GM23338 (cell line): Measurements from ENCODE around the gene GALNT7. TPM values are rescaled to one million over a fixed set of nuclear protein-coding genes. Genes with fewer than 3 reads are reported as not detected.

Source experiments
- ATAC-seq: fragments of 200-7000 bp; cut with Tn5 transposase; 3 replicates; pipeline ENCODE4 v1.9.1; 2020
- DNase-seq: peaks from one replicate; pipeline ENCODE4 v3.0.0-alpha.2; 2015; ENCODE audit warnings: low spot score
- H2AFZ ChIP-seq: fragments of 200-600 bp; sonication (generic); 2 replicates; pipeline ENCODE4 v1.8.0; 2016; ENCODE audit warnings: antibody characterized with exemption, mild to moderate bottlenecking, moderate library complexity
- H3F3A ChIP-seq: fragments of 200-600 bp; sonication (generic); replicated peaks from 2 replicates; pipeline ENCODE4 v1.8.0; 2017; ENCODE audit warnings: antibody characterized with exemption, mixed run types, low read depth
- H3K27ac ChIP-seq: fragments of 200-600 bp; sonication (generic); 2 replicates; pipeline ENCODE4 v1.6.1; 2016; ENCODE audit warnings: low read depth
- H3K27me3 ChIP-seq: fragments of 200-600 bp; sonication (generic); 2 replicates; pipeline ENCODE4 v1.8.0; 2016; ENCODE audit warnings: mild to moderate bottlenecking, mixed run types, moderate library complexity; ENCODE audit not compliant: insufficient read depth
- H3K36me3 ChIP-seq: fragments of 200-600 bp; sonication (generic); 2 replicates; pipeline ENCODE4 v1.8.0; 2016; ENCODE audit warnings: mild to moderate bottlenecking; ENCODE audit not compliant: insufficient read depth
- H3K4me1 ChIP-seq: fragments of 200-600 bp; sonication (generic); 2 replicates; pipeline ENCODE4 v1.8.0; 2016; ENCODE audit warnings: mild to moderate bottlenecking, moderate library complexity; ENCODE audit not compliant: insufficient read depth
- H3K4me2 ChIP-seq: fragments of 200-600 bp; sonication (generic); 2 replicates; pipeline ENCODE4 v1.7.1; 2017; ENCODE audit warnings: mixed run types
- H3K4me3 ChIP-seq: fragments of 200-600 bp; sonication (generic); 2 replicates; pipeline ENCODE4 v1.6.1; 2016; ENCODE audit warnings: mixed run types
- H3K79me2 ChIP-seq: fragments of 200-600 bp; sonication (generic); replicated peaks from 2 replicates; pipeline ENCODE4 v1.8.0; 2017; ENCODE audit warnings: mild to moderate bottlenecking; ENCODE audit not compliant: insufficient read depth
- H3K9me2 ChIP-seq: fragments of 200-600 bp; sonication (generic); 2 replicates; pipeline ENCODE4 v1.8.0; 2017; ENCODE audit not compliant: insufficient read depth
- H4K20me1 ChIP-seq: fragments of 200-600 bp; sonication (generic); replicated peaks from 2 replicates; pipeline ENCODE4 v1.8.0; 2017; ENCODE audit warnings: mild to moderate bottlenecking; ENCODE audit not compliant: insufficient read depth
- H3K27ac Mint-ChIP-seq: 2 replicates; pipeline ENCODE4 v1.8.0; 2020; ENCODE audit warnings: inconsistent platforms, mild to moderate bottlenecking, moderate library complexity, mixed read lengths
- H3K27me3 Mint-ChIP-seq: 3 replicates; pipeline ENCODE4 v1.8.0; 2022; ENCODE audit warnings: low read depth, mild to moderate bottlenecking, moderate library complexity, mixed read lengths, inconsistent platforms; ENCODE audit not compliant: insufficient read depth, poor library complexity
- H3K36me3 Mint-ChIP-seq: 3 replicates; pipeline ENCODE4 v1.8.0; 2021; ENCODE audit warnings: low read depth, mild to moderate bottlenecking, inconsistent platforms, moderate library complexity, mixed read lengths
- H3K4me1 Mint-ChIP-seq: 3 replicates; pipeline ENCODE4 v1.8.0; 2020; ENCODE audit warnings: mild to moderate bottlenecking, inconsistent platforms, mixed read lengths
- H3K4me3 Mint-ChIP-seq: 3 replicates; pipeline ENCODE4 v1.8.0; 2021; ENCODE audit warnings: moderate library complexity, mild to moderate bottlenecking, inconsistent platforms, mixed read lengths
- H3K9me3 Mint-ChIP-seq: 3 replicates; pipeline ENCODE4 v1.8.0; 2020; ENCODE audit warnings: moderate library complexity, mild to moderate bottlenecking, inconsistent platforms, mixed read lengths
- CREB1 ChIP-seq: fragments of 250-450 bp; sonication (Bioruptor Pico); IDR thresholded peaks from 2 replicates; pipeline ENCODE4 v1.5.0; 2020; ENCODE audit warnings: low read depth, mild to moderate bottlenecking, moderate library complexity
- EZH2 ChIP-seq: fragments of 200-600 bp; sonication (generic); IDR thresholded peaks from one replicate; pipeline ENCODE4 v1.8.0; 2017; ENCODE audit warnings: antibody characterized with exemption, mild to moderate bottlenecking, low read depth; ENCODE audit not compliant: unreplicated experiment
- EZH2phosphoT487 ChIP-seq: fragments of 200-600 bp; sonication (generic); IDR thresholded peaks from one replicate; pipeline ENCODE4 v1.8.1; 2018; ENCODE audit warnings: antibody characterized with exemption; ENCODE audit not compliant: unreplicated experiment
- JUNB ChIP-seq: IDR thresholded peaks from one replicate; pipeline ENCODE4 v1.6.1; 2016; ENCODE audit warnings: antibody characterized with exemption; ENCODE audit not compliant: unreplicated experiment
- NANOG ChIP-seq: IDR thresholded peaks from 2 replicates; pipeline ENCODE4 v1.6.1; 2016; ENCODE audit warnings: antibody characterized with exemption, borderline replicate concordance
- POLR2AphosphoS5 ChIP-seq: IDR thresholded peaks from 2 replicates; pipeline ENCODE4 v1.6.1; 2016; ENCODE audit warnings: antibody characterized with exemption, low read depth
- STAT1 ChIP-seq: IDR thresholded peaks from one replicate; pipeline ENCODE4 v1.6.1; 2016; ENCODE audit warnings: antibody characterized with exemption; ENCODE audit not compliant: unreplicated experiment
- ZNF114 ChIP-seq: fragments of 250-450 bp; sonication (Bioruptor Pico); IDR thresholded peaks from 2 replicates; pipeline ENCODE4 v1.5.0; 2020; ENCODE audit warnings: mild to moderate bottlenecking, moderate library complexity
- ZNF331 ChIP-seq: fragments of 250-450 bp; sonication (Bioruptor Pico); IDR thresholded peaks from 2 replicates; pipeline ENCODE4 v1.5.0; 2020; ENCODE audit warnings: low read depth, mild to moderate bottlenecking, moderate library complexity
- polyA plus RNA-seq: library from polyadenylated mRNA; unstranded; fragments of >200 nt; fragmentation: Nextera tagmentation; extraction: Ambion mirVana; gene quantifications from 2 replicates; pipeline ENCODE4 v1.2.1, GENCODE V29; 2016
- total RNA-seq: library from RNA; depleted of rRNA; stranded (reverse); fragments of >200 nt; shearing (Covaris generic); gene quantifications from 2 replicates; pipeline ENCODE4 v1.2.3, GENCODE V29; 2014
- TF ChIP-seq, protein P1 (sequence below): IDR thresholded peaks from 2 replicates; pipeline ENCODE4 v1.6.1; 2016; ENCODE audit warnings: antibody characterized with exemption
- TF ChIP-seq, protein P2 (sequence below): fragments of 250-450 bp; sonication (Bioruptor Pico); IDR thresholded peaks from 2 replicates; pipeline ENCODE4 v1.5.0; 2020; ENCODE audit warnings: mild to moderate bottlenecking, moderate library complexity
- TF ChIP-seq, protein P3 (sequence below), 2 experiments: fragments of 200-600 bp in 1 of 2; sonication (generic) in 1 of 2; conservative IDR thresholded peaks; 2 replicates each; pipeline versions ENCODE4 v1.5.1 to v1.6.1; 2016 to 2017; ENCODE audit warnings: antibody characterized with exemption in 2 of 2, low read depth in 2 of 2, mild to moderate bottlenecking in 2 of 2, moderate library complexity in 1 of 2
- TF ChIP-seq, protein P4 (sequence below): IDR thresholded peaks from one replicate; pipeline ENCODE4 v1.6.1; 2018; ENCODE audit warnings: antibody characterized with exemption; ENCODE audit not compliant: unreplicated experiment

GALNT7 gene
- total and polyA plus RNA-seq, 2 experiments from 2014 or later: 31.8 to 72.2 TPM

DNA sequence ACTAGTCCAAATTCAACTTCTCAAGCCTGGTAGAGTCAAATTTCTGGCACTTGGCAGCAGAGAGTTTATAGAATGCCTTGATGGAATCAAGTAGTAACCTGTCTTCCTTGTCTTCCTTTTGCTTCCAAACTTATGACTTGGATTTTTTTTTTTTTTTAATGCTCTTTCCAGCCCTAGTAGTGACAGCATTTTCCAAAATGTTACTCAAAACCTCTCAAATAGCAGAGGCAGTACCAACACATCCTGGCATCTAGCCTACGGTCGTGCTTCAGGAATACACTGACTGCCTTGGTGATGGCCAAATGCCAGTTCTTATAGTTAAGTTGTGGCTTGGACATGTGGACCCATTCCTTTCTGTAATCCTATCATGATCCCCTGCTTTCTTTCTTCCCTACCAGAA, 46.0 kb downstream of the GALNT7 start:
- Mint-ChIP-seq H3K27ac (no peak overlapping the region), H3K4me1 (peaks cover 62% of the 10 kb centered on the region), H3K4me3 (no peak overlapping the region; the same call in 2 of the 3 replicates), H3K9me3 (peaks cover 1% of the 10 kb centered on the region; the same call in 1 of the 3 replicates), H3K36me3 (peaks cover 15% of the 10 kb centered on the region; the same call in 2 of the 3 replicates), H3K27me3 (peaks cover 5% of the 10 kb centered on the region)
- Histone ChIP-seq H4K20me1 (no peaks in the 10 kb centered on the region), H3K36me3 (no peaks in the 10 kb centered on the region), H3K27ac (no peak overlapping the region), H3K27me3 (no peaks in the 10 kb centered on the region), H3F3A (no peaks in the 10 kb centered on the region), H3K9me2 (no peaks in the 10 kb centered on the region), H3K79me2 (peaks cover 98% of the 10 kb centered on the region), H3K4me1 (peaks cover 41% of the 10 kb centered on the region), H3K4me3 (no peak overlapping the region), H3K4me2 (no peak overlapping the region), H2AFZ (no peak overlapping the region)
- TF ChIP-seq, protein P1, sequence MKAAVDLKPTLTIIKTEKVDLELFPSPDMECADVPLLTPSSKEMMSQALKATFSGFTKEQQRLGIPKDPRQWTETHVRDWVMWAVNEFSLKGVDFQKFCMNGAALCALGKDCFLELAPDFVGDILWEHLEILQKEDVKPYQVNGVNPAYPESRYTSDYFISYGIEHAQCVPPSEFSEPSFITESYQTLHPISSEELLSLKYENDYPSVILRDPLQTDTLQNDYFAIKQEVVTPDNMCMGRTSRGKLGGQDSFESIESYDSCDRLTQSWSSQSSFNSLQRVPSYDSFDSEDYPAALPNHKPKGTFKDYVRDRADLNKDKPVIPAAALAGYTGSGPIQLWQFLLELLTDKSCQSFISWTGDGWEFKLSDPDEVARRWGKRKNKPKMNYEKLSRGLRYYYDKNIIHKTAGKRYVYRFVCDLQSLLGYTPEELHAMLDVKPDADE: no peak
- TF ChIP-seq ZNF331 (CRISPR knock-in tag) (no peak), EZH2phosphoT487 (no peak), ZNF114 (CRISPR knock-in tag) (no peak), EZH2 (no peak), CREB1 (CRISPR knock-in tag) (no peak), STAT1 (no peak), POLR2AphosphoS5 (no peak), JUNB (no peak), NANOG (no peak)
- TF ChIP-seq, protein P2, sequence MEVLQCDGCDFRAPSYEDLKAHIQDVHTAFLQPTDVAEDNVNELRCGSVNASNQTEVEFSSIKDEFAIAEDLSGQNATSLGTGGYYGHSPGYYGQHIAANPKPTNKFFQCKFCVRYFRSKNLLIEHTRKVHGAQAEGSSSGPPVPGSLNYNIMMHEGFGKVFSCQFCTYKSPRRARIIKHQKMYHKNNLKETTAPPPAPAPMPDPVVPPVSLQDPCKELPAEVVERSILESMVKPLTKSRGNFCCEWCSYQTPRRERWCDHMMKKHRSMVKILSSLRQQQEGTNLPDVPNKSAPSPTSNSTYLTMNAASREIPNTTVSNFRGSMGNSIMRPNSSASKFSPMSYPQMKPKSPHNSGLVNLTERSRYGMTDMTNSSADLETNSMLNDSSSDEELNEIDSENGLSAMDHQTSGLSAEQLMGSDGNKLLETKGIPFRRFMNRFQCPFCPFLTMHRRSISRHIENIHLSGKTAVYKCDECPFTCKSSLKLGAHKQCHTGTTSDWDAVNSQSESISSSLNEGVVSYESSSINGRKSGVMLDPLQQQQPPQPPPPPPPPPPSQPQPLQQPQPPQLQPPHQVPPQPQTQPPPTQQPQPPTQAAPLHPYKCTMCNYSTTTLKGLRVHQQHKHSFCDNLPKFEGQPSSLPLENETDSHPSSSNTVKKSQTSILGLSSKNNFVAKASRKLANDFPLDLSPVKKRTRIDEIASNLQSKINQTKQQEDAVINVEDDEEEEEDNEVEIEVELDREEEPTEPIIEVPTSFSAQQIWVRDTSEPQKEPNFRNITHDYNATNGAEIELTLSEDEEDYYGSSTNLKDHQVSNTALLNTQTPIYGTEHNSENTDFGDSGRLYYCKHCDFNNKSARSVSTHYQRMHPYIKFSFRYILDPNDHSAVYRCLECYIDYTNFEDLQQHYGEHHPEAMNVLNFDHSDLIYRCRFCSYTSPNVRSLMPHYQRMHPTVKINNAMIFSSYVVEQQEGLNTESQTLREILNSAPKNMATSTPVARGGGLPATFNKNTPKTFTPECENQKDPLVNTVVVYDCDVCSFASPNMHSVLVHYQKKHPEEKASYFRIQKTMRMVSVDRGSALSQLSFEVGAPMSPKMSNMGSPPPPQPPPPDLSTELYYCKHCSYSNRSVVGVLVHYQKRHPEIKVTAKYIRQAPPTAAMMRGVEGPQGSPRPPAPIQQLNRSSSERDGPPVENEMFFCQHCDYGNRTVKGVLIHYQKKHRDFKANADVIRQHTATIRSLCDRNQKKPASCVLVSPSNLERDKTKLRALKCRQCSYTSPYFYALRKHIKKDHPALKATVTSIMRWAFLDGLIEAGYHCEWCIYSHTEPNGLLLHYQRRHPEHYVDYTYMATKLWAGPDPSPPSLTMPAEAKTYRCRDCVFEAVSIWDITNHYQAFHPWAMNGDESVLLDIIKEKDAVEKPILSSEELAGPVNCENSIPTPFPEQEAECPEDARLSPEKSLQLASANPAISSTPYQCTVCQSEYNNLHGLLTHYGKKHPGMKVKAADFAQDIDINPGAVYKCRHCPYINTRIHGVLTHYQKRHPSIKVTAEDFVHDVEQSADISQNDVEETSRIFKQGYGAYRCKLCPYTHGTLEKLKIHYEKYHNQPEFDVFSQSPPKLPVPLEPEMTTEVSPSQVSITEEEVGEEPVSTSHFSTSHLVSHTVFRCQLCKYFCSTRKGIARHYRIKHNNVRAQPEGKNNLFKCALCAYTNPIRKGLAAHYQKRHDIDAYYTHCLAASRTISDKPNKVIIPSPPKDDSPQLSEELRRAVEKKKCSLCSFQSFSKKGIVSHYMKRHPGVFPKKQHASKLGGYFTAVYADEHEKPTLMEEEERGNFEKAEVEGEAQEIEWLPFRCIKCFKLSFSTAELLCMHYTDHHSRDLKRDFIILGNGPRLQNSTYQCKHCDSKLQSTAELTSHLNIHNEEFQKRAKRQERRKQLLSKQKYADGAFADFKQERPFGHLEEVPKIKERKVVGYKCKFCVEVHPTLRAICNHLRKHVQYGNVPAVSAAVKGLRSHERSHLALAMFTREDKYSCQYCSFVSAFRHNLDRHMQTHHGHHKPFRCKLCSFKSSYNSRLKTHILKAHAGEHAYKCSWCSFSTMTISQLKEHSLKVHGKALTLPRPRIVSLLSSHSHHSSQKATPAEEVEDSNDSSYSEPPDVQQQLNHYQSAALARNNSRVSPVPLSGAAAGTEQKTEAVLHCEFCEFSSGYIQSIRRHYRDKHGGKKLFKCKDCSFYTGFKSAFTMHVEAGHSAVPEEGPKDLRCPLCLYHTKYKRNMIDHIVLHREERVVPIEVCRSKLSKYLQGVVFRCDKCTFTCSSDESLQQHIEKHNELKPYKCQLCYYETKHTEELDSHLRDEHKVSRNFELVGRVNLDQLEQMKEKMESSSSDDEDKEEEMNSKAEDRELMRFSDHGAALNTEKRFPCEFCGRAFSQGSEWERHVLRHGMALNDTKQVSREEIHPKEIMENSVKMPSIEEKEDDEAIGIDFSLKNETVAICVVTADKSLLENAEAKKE (CRISPR knock-in tag): no peak
- TF ChIP-seq, protein P3, sequence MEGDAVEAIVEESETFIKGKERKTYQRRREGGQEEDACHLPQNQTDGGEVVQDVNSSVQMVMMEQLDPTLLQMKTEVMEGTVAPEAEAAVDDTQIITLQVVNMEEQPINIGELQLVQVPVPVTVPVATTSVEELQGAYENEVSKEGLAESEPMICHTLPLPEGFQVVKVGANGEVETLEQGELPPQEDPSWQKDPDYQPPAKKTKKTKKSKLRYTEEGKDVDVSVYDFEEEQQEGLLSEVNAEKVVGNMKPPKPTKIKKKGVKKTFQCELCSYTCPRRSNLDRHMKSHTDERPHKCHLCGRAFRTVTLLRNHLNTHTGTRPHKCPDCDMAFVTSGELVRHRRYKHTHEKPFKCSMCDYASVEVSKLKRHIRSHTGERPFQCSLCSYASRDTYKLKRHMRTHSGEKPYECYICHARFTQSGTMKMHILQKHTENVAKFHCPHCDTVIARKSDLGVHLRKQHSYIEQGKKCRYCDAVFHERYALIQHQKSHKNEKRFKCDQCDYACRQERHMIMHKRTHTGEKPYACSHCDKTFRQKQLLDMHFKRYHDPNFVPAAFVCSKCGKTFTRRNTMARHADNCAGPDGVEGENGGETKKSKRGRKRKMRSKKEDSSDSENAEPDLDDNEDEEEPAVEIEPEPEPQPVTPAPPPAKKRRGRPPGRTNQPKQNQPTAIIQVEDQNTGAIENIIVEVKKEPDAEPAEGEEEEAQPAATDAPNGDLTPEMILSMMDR (conservative IDR thresholded peaks at IDR 0.05; ENCODE audit: low read depth in 2 of 2): no peak
- TF ChIP-seq, protein P4, sequence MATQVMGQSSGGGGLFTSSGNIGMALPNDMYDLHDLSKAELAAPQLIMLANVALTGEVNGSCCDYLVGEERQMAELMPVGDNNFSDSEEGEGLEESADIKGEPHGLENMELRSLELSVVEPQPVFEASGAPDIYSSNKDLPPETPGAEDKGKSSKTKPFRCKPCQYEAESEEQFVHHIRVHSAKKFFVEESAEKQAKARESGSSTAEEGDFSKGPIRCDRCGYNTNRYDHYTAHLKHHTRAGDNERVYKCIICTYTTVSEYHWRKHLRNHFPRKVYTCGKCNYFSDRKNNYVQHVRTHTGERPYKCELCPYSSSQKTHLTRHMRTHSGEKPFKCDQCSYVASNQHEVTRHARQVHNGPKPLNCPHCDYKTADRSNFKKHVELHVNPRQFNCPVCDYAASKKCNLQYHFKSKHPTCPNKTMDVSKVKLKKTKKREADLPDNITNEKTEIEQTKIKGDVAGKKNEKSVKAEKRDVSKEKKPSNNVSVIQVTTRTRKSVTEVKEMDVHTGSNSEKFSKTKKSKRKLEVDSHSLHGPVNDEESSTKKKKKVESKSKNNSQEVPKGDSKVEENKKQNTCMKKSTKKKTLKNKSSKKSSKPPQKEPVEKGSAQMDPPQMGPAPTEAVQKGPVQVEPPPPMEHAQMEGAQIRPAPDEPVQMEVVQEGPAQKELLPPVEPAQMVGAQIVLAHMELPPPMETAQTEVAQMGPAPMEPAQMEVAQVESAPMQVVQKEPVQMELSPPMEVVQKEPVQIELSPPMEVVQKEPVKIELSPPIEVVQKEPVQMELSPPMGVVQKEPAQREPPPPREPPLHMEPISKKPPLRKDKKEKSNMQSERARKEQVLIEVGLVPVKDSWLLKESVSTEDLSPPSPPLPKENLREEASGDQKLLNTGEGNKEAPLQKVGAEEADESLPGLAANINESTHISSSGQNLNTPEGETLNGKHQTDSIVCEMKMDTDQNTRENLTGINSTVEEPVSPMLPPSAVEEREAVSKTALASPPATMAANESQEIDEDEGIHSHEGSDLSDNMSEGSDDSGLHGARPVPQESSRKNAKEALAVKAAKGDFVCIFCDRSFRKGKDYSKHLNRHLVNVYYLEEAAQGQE: no peak
- DNase-seq: no peak
- no peak for ATAC-seq
